GM12872 (cell line): Measurements from ENCODE around the gene GALNT17.

ENCODE experiments used
- TF ChIP-seq, protein P1 (sequence below): IDR thresholded peaks from 3 replicates; pipeline ENCODE4 v1.5.1; 2011; ENCODE audit warnings: low read depth, mild to moderate bottlenecking, low read length, moderate library complexity; ENCODE audit not compliant: insufficient read depth

The GALNT17 gene

DNA sequence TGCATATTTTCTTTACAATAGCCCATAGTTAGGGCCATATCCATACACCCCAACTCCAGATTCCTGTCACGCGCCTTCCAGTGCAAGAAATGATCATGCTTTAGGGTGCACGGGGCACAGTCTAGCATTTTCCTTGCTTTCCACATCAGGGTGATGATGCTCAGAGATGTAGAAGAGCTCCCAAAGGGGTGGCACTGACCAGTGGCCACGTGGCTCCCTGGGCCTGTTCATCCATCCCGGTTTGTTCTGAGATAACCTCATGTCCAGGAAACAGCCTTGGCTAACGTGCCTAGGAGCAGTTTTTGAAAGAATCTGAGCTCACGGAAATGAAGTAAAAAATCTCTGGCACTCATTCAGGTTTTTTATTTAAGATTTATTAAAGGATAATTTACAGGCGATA, 139.3 kb downstream of the GALNT17 start:
- TF ChIP-seq, protein P1, sequence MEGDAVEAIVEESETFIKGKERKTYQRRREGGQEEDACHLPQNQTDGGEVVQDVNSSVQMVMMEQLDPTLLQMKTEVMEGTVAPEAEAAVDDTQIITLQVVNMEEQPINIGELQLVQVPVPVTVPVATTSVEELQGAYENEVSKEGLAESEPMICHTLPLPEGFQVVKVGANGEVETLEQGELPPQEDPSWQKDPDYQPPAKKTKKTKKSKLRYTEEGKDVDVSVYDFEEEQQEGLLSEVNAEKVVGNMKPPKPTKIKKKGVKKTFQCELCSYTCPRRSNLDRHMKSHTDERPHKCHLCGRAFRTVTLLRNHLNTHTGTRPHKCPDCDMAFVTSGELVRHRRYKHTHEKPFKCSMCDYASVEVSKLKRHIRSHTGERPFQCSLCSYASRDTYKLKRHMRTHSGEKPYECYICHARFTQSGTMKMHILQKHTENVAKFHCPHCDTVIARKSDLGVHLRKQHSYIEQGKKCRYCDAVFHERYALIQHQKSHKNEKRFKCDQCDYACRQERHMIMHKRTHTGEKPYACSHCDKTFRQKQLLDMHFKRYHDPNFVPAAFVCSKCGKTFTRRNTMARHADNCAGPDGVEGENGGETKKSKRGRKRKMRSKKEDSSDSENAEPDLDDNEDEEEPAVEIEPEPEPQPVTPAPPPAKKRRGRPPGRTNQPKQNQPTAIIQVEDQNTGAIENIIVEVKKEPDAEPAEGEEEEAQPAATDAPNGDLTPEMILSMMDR = no peak

DNA sequence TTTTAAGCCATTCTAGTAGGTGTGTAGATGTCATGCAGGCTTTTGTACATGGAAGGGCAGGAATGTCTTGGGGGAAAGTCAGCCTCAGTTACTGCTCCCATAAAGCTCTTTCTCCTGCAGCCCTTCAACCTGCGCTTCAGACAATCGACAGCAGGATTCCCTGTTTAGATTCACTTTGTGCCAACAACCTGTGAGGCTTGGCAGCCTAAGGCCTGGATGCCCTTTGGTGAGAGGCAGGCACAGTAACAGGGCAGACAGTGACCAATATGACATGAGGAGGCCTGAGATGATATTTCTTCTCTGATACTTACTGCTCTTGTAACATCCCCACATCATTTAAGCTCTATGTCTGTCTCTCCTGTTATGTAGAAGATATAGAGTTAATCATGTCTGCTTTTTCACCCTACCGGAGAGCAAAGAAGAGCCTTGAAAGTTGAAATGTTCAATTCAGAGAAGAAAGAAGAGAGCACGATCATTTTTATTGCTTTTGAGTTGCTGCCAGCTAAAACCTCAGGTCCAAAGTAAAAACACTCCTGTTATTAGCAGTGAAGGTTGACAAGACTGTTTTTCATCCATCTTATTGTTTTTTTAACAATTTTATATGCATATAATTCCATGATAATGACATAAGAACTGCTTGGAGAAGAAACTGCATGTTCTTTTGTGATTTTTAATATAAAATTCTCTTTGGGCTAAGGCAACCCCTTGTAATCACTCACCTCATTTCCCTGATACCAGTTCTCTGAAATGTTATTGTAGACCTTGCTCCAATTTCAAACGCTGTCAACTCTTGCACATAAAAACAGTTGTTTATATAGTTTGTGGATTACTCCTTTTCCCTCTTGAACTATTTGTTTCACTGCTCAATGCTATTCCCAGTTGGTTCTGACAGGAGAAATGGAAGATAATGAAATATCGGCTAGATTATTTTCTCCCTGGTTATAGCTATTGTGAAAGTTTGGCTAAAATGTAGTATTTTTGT, 140.9 kb downstream of the GALNT17 start:
- TF ChIP-seq, protein P1 = no peak

DNA sequence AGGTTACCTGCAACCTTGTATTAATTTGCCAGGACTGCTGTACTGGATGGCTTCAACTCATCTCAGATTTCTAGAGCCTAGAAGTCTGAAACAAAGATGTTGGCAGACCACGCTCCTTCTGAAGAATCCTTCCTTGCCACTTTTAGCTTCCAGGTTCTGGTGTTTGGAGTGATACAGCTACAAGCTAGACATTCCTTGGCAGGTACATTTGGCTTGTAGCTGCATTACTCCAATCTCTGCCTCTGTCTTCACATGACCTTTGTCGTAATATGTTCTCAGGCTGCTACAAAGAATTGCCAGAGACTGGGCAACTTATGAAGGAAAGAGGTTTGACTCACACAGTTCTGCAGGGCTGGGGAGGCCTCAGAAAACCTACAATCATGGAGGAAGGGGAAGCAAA, 146.3 kb downstream of the GALNT17 start:
- TF ChIP-seq, protein P1 = no peak

DNA sequence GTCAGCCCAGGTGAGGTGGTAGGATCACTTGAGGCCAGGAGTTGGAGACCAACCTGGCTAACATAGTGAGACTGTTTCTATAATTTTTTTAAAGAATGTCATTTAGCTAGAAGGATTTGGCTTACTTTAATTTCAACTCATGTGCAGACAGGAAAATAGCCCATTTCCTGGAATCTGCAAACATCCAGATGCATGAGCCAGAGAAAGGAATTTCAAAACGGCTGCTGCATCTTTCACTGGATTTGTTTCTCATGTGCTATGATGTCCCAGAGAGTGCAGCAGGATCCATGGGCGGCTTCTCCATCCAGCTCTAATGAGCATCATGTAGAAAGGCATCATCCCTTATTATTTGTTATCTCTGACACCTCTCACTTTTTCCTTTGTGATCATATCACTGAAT, 149.3 kb downstream of the GALNT17 start:
- TF ChIP-seq, protein P1 = no peak

DNA sequence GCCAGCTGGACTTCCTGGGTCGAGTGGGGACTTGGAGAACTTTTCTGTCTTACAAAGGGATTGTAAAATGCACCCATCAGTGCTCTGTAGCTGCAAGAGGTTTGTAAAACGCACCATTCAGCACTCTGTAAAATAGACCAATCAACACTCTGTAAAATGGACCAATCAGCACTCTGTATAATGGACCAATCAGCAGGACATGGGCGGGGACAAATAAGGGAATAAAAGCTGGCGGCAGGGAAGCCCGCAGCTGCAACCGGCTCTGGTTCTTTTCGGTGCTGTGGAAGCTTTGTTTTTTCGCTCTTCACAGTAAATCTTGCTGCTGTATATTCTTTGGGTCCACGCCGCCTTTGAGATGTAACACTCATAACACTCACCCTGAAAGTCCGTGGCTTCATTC, 151.9 kb downstream of the GALNT17 start:
- TF ChIP-seq, protein P1 = no peak

DNA sequence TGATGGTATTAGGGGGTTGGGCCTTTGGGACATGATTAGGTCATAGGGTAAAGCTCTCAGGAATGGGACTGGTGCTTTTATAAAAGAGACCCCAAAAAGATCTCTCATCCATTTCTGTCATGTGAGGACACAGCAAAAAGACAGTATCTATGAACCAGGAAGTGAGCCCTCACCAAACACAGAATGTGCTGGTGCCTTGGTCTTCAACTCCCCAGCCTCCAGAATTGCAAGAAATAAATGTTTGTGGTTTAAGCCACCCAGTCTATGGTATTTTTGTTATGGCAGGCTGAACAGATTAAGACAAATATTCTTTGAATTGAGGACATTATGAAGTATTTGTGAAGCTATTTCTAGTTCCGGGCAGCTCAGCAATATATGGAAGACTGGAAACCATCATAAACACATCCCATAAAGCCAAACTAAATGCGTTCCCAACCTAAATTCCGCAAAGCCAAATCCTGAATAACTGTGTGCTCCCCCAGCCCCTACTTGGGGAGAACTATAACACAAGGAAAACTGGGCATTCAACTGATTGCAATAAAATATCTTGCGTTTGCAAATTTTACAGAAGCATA, 153.7 kb downstream of the GALNT17 start:
- TF ChIP-seq, protein P1 = no peak

DNA sequence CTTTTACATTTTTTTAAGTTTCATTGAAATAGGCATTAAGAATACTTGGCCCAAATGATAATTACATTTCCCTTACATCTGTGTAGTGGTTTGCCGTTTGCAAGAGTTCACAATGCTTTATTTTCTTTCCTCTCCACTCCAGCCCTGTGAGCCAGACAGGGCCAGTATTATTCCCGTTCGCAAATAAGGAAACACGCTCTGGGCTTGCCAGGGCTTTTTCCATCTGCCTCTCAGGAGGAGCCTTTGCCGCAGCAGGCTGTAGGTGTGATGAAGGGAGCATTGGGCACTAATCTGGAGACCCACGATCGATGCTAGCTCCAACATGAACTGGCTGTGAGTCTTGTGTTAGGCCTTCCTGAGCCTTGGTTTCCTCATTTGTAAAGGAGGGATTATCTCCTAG, 154.4 kb downstream of the GALNT17 start:
- TF ChIP-seq, protein P1 = no peak
